Measurements from ENCODE around the gene GSK3A.

GSK3A gene

DNA sequence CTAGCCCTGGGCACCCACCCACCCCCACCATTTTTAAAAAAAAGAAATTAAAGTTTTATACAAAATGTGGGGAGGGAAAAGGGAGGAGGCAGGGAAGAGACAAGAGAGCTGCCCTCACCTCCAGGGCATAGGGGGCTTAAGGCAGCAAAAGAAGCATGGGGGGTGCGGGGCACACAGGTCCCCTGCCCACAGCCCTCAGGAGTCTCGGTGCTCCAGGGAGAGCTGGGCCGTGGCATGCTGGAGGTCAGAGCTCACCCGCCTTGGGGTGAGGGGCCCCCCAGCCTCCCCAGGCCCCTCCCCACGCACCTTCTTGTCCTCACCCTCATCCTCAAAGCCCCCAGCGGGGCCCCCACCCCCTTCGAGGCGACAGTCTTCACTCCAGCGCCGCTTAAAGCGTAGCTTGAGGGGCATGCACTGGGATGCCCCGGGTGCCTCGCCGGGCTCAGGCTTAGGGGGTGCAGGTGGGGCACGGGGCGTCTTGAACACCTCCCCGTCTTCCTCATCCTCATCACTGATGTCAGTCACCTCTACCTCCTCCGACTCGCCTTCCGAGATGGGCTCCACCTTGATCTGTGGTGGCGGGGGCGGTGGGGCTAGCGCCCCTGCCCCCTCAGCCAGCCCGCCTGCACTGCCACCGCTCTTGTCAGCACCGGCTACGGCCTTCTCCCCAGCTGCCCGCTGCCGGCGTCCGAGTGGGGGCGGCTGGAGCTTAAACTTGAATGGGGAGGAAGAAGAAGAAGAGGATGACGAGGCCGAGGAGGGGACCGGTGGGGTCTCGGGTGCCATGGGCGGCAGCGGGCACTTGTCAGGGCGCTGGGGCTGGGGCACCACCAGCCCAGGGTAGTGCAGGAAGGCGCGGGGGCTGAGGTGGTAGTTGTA lies 6.1 kb upstream of the GSK3A start:
- DNase-seq (ENCODE audit: low spot score) (no peak), ATAC-seq (ENCODE audit: low read depth) (no peak)
- H3K4me3 ChIP-seq (ENCODE audit: severe bottlenecking), result no peak overlapping the region
- peaks cover 38% of the 10 kb centered on the region for H3K36me3 ChIP-seq (ENCODE audit: low read depth)
- H3K9me3 ChIP-seq (ENCODE audit: severe bottlenecking), result no peaks in the 10 kb centered on the region
- peak overlapping the region; percentile 96 for H3K27ac ChIP-seq (ENCODE audit: poor library complexity, severe bottlenecking)
- TF ChIP-seq CTCF (IDR thresholded peaks at IDR 0.05; ENCODE audit: poor library complexity, severe bottlenecking), result no peak
- H3K4me1 ChIP-seq (ENCODE audit: insufficient read depth, poor library complexity, severe bottlenecking), result peaks cover 7% of the 10 kb centered on the region
- no peaks in the 10 kb centered on the region for H3K27me3 ChIP-seq (ENCODE audit: insufficient read depth, poor library complexity, severe bottlenecking)

DNA sequence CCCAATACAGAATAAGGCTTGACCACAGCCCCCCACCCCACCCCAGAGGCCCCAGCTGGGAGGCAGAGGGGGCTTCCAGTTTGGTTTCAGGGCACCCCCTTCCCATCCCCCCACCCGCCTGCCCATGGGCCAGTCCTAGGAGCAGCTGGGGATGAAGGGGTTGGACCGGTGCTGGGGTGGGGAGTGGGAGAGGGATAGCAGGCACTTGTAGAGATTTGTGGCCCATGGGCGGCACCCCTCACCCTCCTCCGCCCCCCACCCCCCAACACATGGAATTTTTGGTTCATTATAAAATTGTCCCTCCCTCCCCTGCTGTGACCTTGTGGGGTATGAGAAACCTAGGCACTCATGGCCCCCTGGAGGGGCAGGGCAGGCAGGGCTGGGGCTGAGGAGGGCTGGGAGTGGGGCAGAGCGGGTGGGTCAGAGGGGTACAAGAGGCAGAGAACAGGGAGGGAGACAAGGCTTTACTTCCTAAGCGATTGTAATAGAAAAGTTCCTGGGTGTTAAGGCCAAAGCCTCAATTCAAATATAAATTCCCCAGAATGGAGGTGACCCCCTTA lies 5.3 kb upstream of the GSK3A start:
- DNase-seq (ENCODE audit: low spot score) (no peak), ATAC-seq (ENCODE audit: low read depth) (no peak)
- H3K4me3 ChIP-seq (ENCODE audit: severe bottlenecking), result no peak overlapping the region
- no peak for TF ChIP-seq CTCF (IDR thresholded peaks at IDR 0.05; ENCODE audit: poor library complexity, severe bottlenecking)
- no peaks in the 10 kb centered on the region for H3K27me3 ChIP-seq (ENCODE audit: insufficient read depth, poor library complexity, severe bottlenecking)
- peaks cover 36% of the 10 kb centered on the region for H3K36me3 ChIP-seq (ENCODE audit: low read depth)
- H3K27ac ChIP-seq (ENCODE audit: poor library complexity, severe bottlenecking), result peak overlapping the region; percentile 96
- no peaks in the 10 kb centered on the region for H3K9me3 ChIP-seq (ENCODE audit: severe bottlenecking)
- peaks cover 7% of the 10 kb centered on the region for H3K4me1 ChIP-seq (ENCODE audit: insufficient read depth, poor library complexity, severe bottlenecking)

DNA sequence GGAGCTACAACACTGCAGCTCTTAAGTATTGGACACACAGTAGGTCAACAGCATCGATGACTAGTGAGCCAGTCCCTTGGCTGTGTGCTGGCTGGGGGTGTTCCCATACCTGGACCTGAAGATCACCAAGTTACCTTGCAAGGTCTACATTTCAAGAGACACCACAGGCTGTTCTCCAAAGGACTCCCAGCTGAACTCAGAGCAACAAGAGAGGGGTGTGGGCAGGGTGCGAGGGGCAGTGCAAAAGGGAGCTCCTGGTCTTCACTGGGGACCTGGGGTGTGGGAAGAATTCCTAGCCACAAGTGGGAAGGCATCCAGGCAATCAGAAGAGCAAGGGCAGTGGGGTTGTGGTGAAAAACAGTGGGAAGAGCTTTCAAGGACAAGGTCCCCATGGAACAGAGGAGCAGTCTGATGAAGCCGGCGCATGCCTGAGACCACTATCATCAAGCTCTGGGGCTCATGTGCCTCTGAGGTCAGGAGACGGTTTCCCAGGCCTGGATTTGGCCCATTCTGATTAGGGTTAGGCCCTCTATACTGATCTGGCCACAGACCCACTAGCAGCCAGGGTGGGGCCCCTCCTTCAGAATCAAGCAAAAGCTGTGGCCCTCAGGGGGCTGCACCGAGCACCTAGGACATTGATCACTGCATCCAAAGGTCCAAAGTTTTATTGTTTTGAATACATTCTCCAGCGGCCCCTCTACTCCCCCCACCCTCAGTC lies 4.7 kb upstream of the GSK3A start:
- ATAC-seq (ENCODE audit: low read depth), result no peak
- H3K9me3 ChIP-seq (ENCODE audit: severe bottlenecking), result no peaks in the 10 kb centered on the region
- H3K36me3 ChIP-seq (ENCODE audit: low read depth), result peaks cover 33% of the 10 kb centered on the region
- H3K27me3 ChIP-seq (ENCODE audit: insufficient read depth, poor library complexity, severe bottlenecking), result no peaks in the 10 kb centered on the region
- H3K27ac ChIP-seq (ENCODE audit: poor library complexity, severe bottlenecking), result peak overlapping the region; percentile 96
- no peak for TF ChIP-seq CTCF (IDR thresholded peaks at IDR 0.05; ENCODE audit: poor library complexity, severe bottlenecking)
- no peak overlapping the region for H3K4me3 ChIP-seq (ENCODE audit: severe bottlenecking)
- peaks cover 7% of the 10 kb centered on the region for H3K4me1 ChIP-seq (ENCODE audit: insufficient read depth, poor library complexity, severe bottlenecking)
- no peak for DNase-seq (ENCODE audit: low spot score)

GRCh38 chr19:42246143-42246921 lies 3.9 kb upstream of the GSK3A start:
- no peak overlapping the region for H3K4me3 ChIP-seq (ENCODE audit: severe bottlenecking)
- no peaks in the 10 kb centered on the region for H3K9me3 ChIP-seq (ENCODE audit: severe bottlenecking)
- DNase-seq (ENCODE audit: low spot score) (no peak), ATAC-seq (ENCODE audit: low read depth) (no peak)
- H3K27me3 ChIP-seq (ENCODE audit: insufficient read depth, poor library complexity, severe bottlenecking), result no peaks in the 10 kb centered on the region
- H3K36me3 ChIP-seq (ENCODE audit: low read depth), result peaks cover 33% of the 10 kb centered on the region
- TF ChIP-seq CTCF (IDR thresholded peaks at IDR 0.05; ENCODE audit: poor library complexity, severe bottlenecking), result peak; percentile 64
- peaks cover 1% of the 10 kb centered on the region for H3K4me1 ChIP-seq (ENCODE audit: insufficient read depth, poor library complexity, severe bottlenecking)
- H3K27ac ChIP-seq (ENCODE audit: poor library complexity, severe bottlenecking), result peak overlapping the region; percentile 96

All from RWPE2 (cell line).